ENCODE results near the gene ZEB2.

- TF ChIP-seq, protein P1, sequence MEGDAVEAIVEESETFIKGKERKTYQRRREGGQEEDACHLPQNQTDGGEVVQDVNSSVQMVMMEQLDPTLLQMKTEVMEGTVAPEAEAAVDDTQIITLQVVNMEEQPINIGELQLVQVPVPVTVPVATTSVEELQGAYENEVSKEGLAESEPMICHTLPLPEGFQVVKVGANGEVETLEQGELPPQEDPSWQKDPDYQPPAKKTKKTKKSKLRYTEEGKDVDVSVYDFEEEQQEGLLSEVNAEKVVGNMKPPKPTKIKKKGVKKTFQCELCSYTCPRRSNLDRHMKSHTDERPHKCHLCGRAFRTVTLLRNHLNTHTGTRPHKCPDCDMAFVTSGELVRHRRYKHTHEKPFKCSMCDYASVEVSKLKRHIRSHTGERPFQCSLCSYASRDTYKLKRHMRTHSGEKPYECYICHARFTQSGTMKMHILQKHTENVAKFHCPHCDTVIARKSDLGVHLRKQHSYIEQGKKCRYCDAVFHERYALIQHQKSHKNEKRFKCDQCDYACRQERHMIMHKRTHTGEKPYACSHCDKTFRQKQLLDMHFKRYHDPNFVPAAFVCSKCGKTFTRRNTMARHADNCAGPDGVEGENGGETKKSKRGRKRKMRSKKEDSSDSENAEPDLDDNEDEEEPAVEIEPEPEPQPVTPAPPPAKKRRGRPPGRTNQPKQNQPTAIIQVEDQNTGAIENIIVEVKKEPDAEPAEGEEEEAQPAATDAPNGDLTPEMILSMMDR (IDR thresholded peaks at IDR 0.05) = no peak
- TF ChIP-seq POLR2A (IDR thresholded peaks at IDR 0.05) = no peak
Observed at GRCh38 chr2:144446136-144446535, 73.8 kb downstream of the ZEB2 start.
